HUES64 (cell line): ENCODE measurements around the gene RBBP4.

Experiments
- H3K27ac ChIP-seq: 2 replicates; pipeline ENCODE4 v1.7.0; 2013; ENCODE audit warnings: low read depth, low read length, inconsistent platforms
- H3K27me3 ChIP-seq: 2 replicates; pipeline ENCODE4 v1.6.1; 2013; ENCODE audit warnings: mild to moderate bottlenecking, low read length; ENCODE audit not compliant: insufficient read depth
- H3K36me3 ChIP-seq: 2 replicates; pipeline ENCODE4 v1.6.1; 2013; ENCODE audit warnings: mild to moderate bottlenecking, low read length; ENCODE audit not compliant: insufficient read depth
- H3K4me1 ChIP-seq: 2 replicates; pipeline ENCODE4 v1.6.1; 2013; ENCODE audit warnings: mild to moderate bottlenecking, low read length, moderate library complexity; ENCODE audit not compliant: insufficient read depth
- H3K4me3 ChIP-seq: 2 replicates; pipeline ENCODE4 v1.5.1; 2013; ENCODE audit warnings: mild to moderate bottlenecking, low read length, moderate library complexity
- H3K9ac ChIP-seq: 2 replicates; pipeline ENCODE4 v1.6.1; 2013; ENCODE audit warnings: mild to moderate bottlenecking, low read depth, low read length
- H3K9me3 ChIP-seq: 2 replicates; pipeline ENCODE4 v1.6.1; 2013; ENCODE audit warnings: low read depth, low read length; ENCODE audit not compliant: insufficient read depth
- WGBS: fragments of 150-250, 120-280 bp; methylation state at CpG from one replicate; pipeline ENCODE4 v1.1.7; 2013; ENCODE audit warnings: missing lambda C conversion rate; 5-methylcytosine and 5-hydroxymethylcytosine counted together

Gene RBBP4

DNA sequence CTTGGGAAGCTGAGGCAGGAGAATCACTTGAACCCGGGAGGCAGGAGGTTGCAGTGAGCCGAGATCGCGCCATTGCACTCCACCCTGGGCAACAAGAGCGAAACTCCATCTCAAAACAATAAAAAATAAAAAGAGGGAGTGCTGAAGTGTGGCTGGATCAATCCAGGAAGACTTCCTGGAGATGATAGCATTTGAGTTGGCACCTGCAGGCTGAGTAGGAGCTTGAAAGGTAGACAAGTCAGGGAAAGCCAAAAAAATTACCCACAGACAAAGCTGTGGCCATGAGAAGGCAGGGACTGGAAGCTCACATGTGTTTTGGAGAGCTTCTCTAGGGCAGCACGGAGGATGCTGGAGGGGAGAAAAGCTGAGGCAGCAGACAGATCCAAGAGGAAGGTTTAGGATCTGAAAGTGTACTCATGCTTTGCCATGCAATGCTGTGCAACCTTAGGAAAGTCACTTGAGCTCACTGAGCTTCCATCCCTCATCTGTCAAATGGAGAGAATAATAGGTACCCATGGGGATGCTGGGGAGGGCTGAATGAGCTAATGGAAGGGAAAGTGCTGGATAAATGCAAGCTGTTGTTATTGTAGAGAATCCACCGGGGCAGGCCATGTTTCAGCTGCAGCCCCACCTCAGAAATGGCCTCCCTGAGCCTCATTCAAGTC lies 77.5 kb downstream of the RBBP4 start:
- H3K27ac ChIP-seq, result no peak overlapping the region
- H3K27me3 ChIP-seq, result no peaks in the 10 kb centered on the region
- H3K36me3 ChIP-seq, result no peaks in the 10 kb centered on the region
- 92% methylated on average over 5 of the region's 7 CpGs for WGBS
- no peak overlapping the region for H3K4me3 ChIP-seq
- no peaks in the 10 kb centered on the region for H3K9me3 ChIP-seq
- H3K4me1 ChIP-seq, result peaks cover 16% of the 10 kb centered on the region
- H3K9ac ChIP-seq, result no peak overlapping the region

DNA sequence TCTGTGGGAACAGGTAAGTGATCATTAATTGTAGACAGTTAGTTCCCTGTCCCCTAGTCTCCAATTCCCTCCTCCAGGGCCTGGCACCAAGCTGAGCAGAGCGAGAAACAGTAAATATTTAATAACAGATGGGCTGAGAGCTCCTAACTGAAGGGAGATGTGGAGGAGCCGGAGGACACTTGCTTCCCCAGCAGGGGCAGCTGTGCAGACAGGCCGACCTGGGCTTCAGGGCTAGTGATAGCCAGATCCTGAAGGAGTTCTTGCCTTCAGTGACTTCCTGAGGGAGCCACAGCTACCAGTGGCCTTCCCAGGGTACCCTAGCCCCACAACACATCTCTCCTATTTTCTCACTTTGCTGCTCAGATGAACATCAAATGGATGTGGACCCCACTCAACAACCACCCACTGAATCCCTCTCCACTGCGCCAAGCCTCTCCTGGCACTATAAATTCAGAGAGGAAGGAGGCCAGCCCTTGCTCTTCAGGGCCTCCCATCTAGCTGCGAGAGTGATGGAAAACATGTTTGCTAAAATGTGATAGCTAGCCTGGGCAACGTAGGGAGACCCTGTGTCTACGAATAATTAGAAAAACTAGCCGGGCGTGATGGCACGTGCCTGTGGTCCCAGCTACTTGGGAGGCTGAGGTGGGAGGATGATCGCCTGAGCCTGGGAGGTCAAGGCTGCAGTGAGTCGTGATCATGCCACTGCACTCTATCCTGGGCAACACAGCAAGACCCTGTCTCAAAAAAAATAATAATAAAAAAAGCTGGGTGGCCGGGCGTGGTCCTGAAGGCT lies 78.4 kb downstream of the RBBP4 start:
- Histone ChIP-seq H3K27me3 (no peaks in the 10 kb centered on the region), H3K4me1 (peaks cover 15% of the 10 kb centered on the region), H3K4me3 (no peak overlapping the region), H3K27ac (no peak overlapping the region), H3K36me3 (no peaks in the 10 kb centered on the region), H3K9me3 (no peaks in the 10 kb centered on the region), H3K9ac (no peak overlapping the region)
- WGBS, result 92% methylated on average over 14 of the region's 14 CpGs

GRCh38 chr1:32733582-32734321 lies 82.7 kb downstream of the RBBP4 start:
- Histone ChIP-seq H3K27ac (no peak overlapping the region), H3K9ac (no peak overlapping the region), H3K9me3 (no peaks in the 10 kb centered on the region), H3K36me3 (no peaks in the 10 kb centered on the region), H3K27me3 (peaks cover 5% of the 10 kb centered on the region), H3K4me1 (peaks cover 15% of the 10 kb centered on the region), H3K4me3 (no peak overlapping the region)
- WGBS, result 66% methylated on average over 9 of the region's 9 CpGs
